RPMI8226 (cell line): ENCODE results near the gene IFI27L1.

Source experiments
- DNase-seq: peaks from one replicate; pipeline ENCODE4 v3.0.0-alpha.2; 2015

IFI27L1 gene

GRCh38 chr14:94139006-94139405, 57.9 kb downstream of the IFI27L1 start:
- DNase-seq = no peak

GRCh38 chr14:94139421-94139820, 58.3 kb downstream of the IFI27L1 start:
- DNase-seq = no peak

GRCh38 chr14:94142247-94142646, 61.1 kb downstream of the IFI27L1 start:
- no peak for DNase-seq

GRCh38 chr14:94142836-94143235, 61.7 kb downstream of the IFI27L1 start:
- no peak for DNase-seq

GRCh38 chr14:94143239-94143638, 62.1 kb downstream of the IFI27L1 start:
- no peak for DNase-seq

- DNase-seq = no peak
These were observed 62.6 kb downstream of the IFI27L1 start for GRCh38 chr14:94143711-94144110.

- no peak for DNase-seq
These were observed 63.7 kb downstream of the IFI27L1 start for GRCh38 chr14:94144765-94145164.

- no peak for DNase-seq
These were observed 64.9 kb downstream of the IFI27L1 start for GRCh38 chr14:94145902-94146527.
